HEK293 (cell line): ENCODE data around the gene TNFSF12.

ENCODE experiments used
- CTCF ChIA-PET: fragments of 350-600 bp; formaldehyde crosslinking; extraction: SDS; loops from one replicate; lab custom pipeline; 2021; ENCODE audit warnings: antibody characterized with exemption; lab: Yijun Ruan, JAX
- POLR2A ChIA-PET: fragments of 300-600 bp; formaldehyde crosslinking; extraction: SDS; loops from one replicate; lab custom pipeline; 2020; ENCODE audit warnings: antibody characterized with exemption, inconsistent platforms; lab: Yijun Ruan, JAX
- H3K27ac ChIP-seq: fragments of 200-500 bp; sonication (Bioruptor generic); 2 replicates; pipeline ENCODE4 v1.5.1; 2014; ENCODE audit warnings: low read depth, low read length, control low read depth, inconsistent platforms; ENCODE audit errors: extremely low read depth
- H3K36me3 ChIP-seq, 2 experiments: fragments of 200-500 bp in 1 of 2; sonication (Bioruptor generic) in 1 of 2; 1 replicate in 1 of 2; 2 replicates in 1 of 2; pipeline ENCODE4 v1.5.1; 2014 to 2017; ENCODE audit warnings: inconsistent platforms in 2 of 2, low read length in 2 of 2; ENCODE audit not compliant: control insufficient read depth in 2 of 2, insufficient read depth in 1 of 2
- H3K4me1 ChIP-seq: fragments of 200-500 bp; sonication (Bioruptor generic); 2 replicates; pipeline ENCODE4 v1.5.1; 2014; ENCODE audit warnings: mild to moderate bottlenecking, low read length, inconsistent platforms; ENCODE audit not compliant: control insufficient read depth, insufficient read depth
- H3K4me3 ChIP-seq: 2 replicates; pipeline ENCODE4 v1.5.1; 2011; ENCODE audit warnings: low read depth, mild to moderate bottlenecking, control low read depth, low read length, moderate library complexity
- H3K9me3 ChIP-seq: fragments of 200-500 bp; sonication (Bioruptor generic); 2 replicates; pipeline ENCODE4 v1.5.1; 2014; ENCODE audit warnings: low read depth, low read length, inconsistent platforms; ENCODE audit not compliant: control insufficient read depth, insufficient read depth
- BCL11A ChIP-seq: fragments of 450-650 bp; formaldehyde crosslinking; IDR thresholded peaks from 2 replicates; pipeline ENCODE4 v1.5.1; 2016; ENCODE audit warnings: low read depth, missing biosample characterization, missing genetic modification characterization
- PBX3 ChIP-seq: sonication (generic); formaldehyde crosslinking; IDR thresholded peaks from 2 replicates; pipeline ENCODE4 v1.8.1; 2022; ENCODE audit warnings: mild to moderate bottlenecking, moderate library complexity, missing genetic modification reagents
- PRDM10 ChIP-seq: fragments of 450-650 bp; formaldehyde crosslinking; IDR thresholded peaks from 2 replicates; pipeline ENCODE4 v1.5.1; 2016; ENCODE audit warnings: missing biosample characterization, missing genetic modification characterization
- PRDM6 ChIP-seq: fragments of 450-650 bp; formaldehyde crosslinking; IDR thresholded peaks from 2 replicates; pipeline ENCODE4 v1.5.1; 2017; ENCODE audit warnings: missing biosample characterization, missing genetic modification characterization
- SP3 ChIP-seq: fragments of 450-650 bp; formaldehyde crosslinking; IDR thresholded peaks from 2 replicates; pipeline ENCODE4 v1.5.1; 2016; ENCODE audit warnings: missing biosample characterization, missing genetic modification characterization
- ZBTB44 ChIP-seq: fragments of 450-650 bp; IDR thresholded peaks from 2 replicates; pipeline ENCODE4 v1.5.1; 2018; ENCODE audit warnings: missing biosample characterization, mild to moderate bottlenecking, missing genetic modification characterization
- ZNF211 ChIP-seq: fragments of 450-650 bp; formaldehyde crosslinking; IDR thresholded peaks from 2 replicates; pipeline ENCODE4 v1.5.1; 2016; ENCODE audit warnings: low read depth, missing biosample characterization, missing genetic modification characterization
- ZNF24 ChIP-seq: fragments of 450-650 bp; formaldehyde crosslinking; IDR thresholded peaks from 2 replicates; pipeline ENCODE4 v1.5.1; 2016; ENCODE audit warnings: missing biosample characterization, missing genetic modification characterization
- ZNF280C ChIP-seq: fragments of 450-650 bp; formaldehyde crosslinking; IDR thresholded peaks from 2 replicates; pipeline ENCODE4 v1.5.1; 2016; ENCODE audit warnings: missing biosample characterization, missing genetic modification characterization
- ZNF341 ChIP-seq: fragments of 450-650 bp; formaldehyde crosslinking; IDR thresholded peaks from 2 replicates; pipeline ENCODE4; 2016; ENCODE audit warnings: low read depth, missing biosample characterization, missing genetic modification characterization
- ZNF366 ChIP-seq: fragments of 450-650 bp; formaldehyde crosslinking; conservative IDR thresholded peaks from 2 replicates; pipeline ENCODE4 v1.5.1; 2016; ENCODE audit warnings: missing biosample characterization, missing genetic modification characterization
- ZNF391 ChIP-seq: fragments of 450-650 bp; formaldehyde crosslinking; IDR thresholded peaks from 2 replicates; pipeline ENCODE4 v1.5.1; 2016; ENCODE audit warnings: low read depth, missing biosample characterization, missing genetic modification characterization, borderline replicate concordance
- ZNF398 ChIP-seq: fragments of 450-650 bp; formaldehyde crosslinking; IDR thresholded peaks from 2 replicates; pipeline ENCODE4 v1.5.1; 2017; ENCODE audit warnings: missing biosample characterization, missing genetic modification characterization
- ZNF530 ChIP-seq: fragments of 450-650 bp; formaldehyde crosslinking; IDR thresholded peaks from 2 replicates; pipeline ENCODE4 v1.5.1; 2016; ENCODE audit warnings: low read depth, missing biosample characterization, missing genetic modification characterization
- ZNF623 ChIP-seq: fragments of 450-650 bp; formaldehyde crosslinking; IDR thresholded peaks from 2 replicates; pipeline ENCODE4 v1.5.1; 2016; ENCODE audit warnings: missing biosample characterization, missing genetic modification characterization
- ZNF629 ChIP-seq: fragments of 450-650 bp; formaldehyde crosslinking; IDR thresholded peaks from 2 replicates; pipeline ENCODE4 v1.5.1; 2017; ENCODE audit warnings: missing biosample characterization, missing genetic modification characterization
- ZSCAN18 ChIP-seq: fragments of 450-650 bp; formaldehyde crosslinking; IDR thresholded peaks from 2 replicates; pipeline ENCODE4 v1.5.1; 2016; ENCODE audit warnings: missing biosample characterization, missing genetic modification characterization
- ZSCAN23 ChIP-seq: fragments of 450-650 bp; formaldehyde crosslinking; IDR thresholded peaks from 2 replicates; pipeline ENCODE4 v1.5.1; 2016; ENCODE audit warnings: missing biosample characterization, missing genetic modification characterization

TNFSF12 gene

GRCh38 chr17:7499161-7499560 lies 49.7 kb upstream of the TNFSF12 start:
- Histone ChIP-seq H3K27ac (no peak overlapping the region), H3K4me1 (no peaks in the 10 kb centered on the region), H3K36me3 (peaks cover 83 to 95% of the 10 kb centered on the region in 2 experiments), H3K9me3 (no peaks in the 10 kb centered on the region), H3K4me3 (no peak overlapping the region)
- ChIA-PET POLR2A (no interaction called here), CTCF (interaction anchor here (0.9 to 1.0 kb wide), 2 partner anchors 10 to 62 kb away, joined by 3 read pairs; no protein-coding TSS in a partner anchor)
- no peak for TF ChIP-seq ZNF280C (tag by site-specific recombination)
- TF ChIP-seq PRDM10 = no peak
- TF ChIP-seq ZNF24 (tag by site-specific recombination) = no peak
- no peak for TF ChIP-seq ZBTB44 (tag by site-specific recombination)
- no peak for TF ChIP-seq ZNF341
- TF ChIP-seq BCL11A = no peak
- no peak for TF ChIP-seq ZNF398
- no peak for TF ChIP-seq PBX3 (CRISPR knock-in tag)
- no peak for TF ChIP-seq ZNF366
- TF ChIP-seq PRDM6 (tag by site-specific recombination) = no peak
- no peak for TF ChIP-seq SP3 (tag by site-specific recombination)
- TF ChIP-seq ZNF211 (tag by site-specific recombination) = no peak
- no peak for TF ChIP-seq ZNF623 (tag by site-specific recombination)
- no peak for TF ChIP-seq ZNF629
- TF ChIP-seq ZNF530 (tag by site-specific recombination) = no peak
- TF ChIP-seq ZNF391 (tag by site-specific recombination) = no peak
- no peak for TF ChIP-seq ZSCAN23 (tag by site-specific recombination)
- no peak for TF ChIP-seq ZSCAN18
